ENCODE data around the gene RAI1.

DNA sequence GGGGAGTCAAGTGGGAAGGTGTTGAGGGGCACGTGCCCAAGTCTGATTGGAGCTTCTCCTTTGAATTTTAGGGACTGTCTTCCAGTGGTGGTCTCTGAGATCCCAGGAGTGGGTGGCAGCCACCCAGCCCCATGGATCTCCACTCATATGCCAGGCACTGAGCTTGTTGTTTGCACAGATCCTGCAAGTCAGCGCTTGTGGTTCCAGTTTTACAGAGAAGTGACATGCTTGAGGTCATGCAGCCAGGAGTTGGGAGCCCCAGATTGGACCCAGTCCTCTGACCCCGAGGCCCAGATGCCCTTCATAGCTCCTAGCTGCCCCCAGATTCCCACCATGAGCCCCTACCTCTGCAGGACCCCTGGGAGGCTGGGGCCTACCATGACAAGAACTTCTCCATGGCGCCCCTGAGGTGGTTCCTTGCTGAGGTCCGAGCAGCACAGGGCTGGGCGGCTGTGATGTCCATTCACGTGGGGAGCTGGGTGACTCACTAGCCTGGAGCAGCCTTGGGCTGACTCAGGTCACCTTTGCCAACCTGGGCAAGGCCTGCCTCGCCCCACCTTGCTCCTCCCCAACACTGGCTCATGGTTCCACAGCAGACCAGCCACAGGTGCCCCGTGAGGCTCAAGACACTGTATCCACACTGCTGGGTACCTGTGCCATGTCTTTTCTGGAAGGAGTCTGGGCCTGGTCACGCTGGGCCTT, 47.4 kb downstream of the RAI1 start:
- TF ChIP-seq SP1 (IDR thresholded peaks at IDR 0.05) (no peak), FOXK2 (IDR thresholded peaks at IDR 0.05) (no peak), ELF4 (IDR thresholded peaks at IDR 0.05) (no peak), HDGF (IDR thresholded peaks at IDR 0.05; ENCODE audit: borderline replicate concordance) (no peak)

Data from HEK293T (cell line).